GM12878 (cell line): Measurements from ENCODE around the gene TFAP2E. TPM values are rescaled to one million over a fixed set of nuclear protein-coding genes. Genes with fewer than 3 reads are reported as not detected.

Source experiments
- ATAC-seq: fragments of 200-7000 bp; cut with Tn5 transposase; 3 replicates; pipeline ENCODE4 v1.9.1; 2020; ENCODE audit warnings: mild to moderate bottlenecking, moderate library complexity
- BruUV-seq: library from RNA; stranded (reverse); fragments of 400-500 nt; replicated peaks from 2 replicates; lab custom pipeline; 2021; lab: Mats Ljungman, UMichigan
- CTCF ChIA-PET: fragments of 300-600 bp; sonication (Branson Sonifier 250); formaldehyde crosslinking; extraction: SDS; loops from one replicate; lab custom pipeline; 2021; ENCODE audit warnings: inconsistent platforms; lab: Yijun Ruan, JAX
- POLR2A ChIA-PET: fragments of 350-600 bp; formaldehyde crosslinking; extraction: SDS; loops from one replicate; lab custom pipeline; 2021; ENCODE audit warnings: inconsistent platforms; lab: Charles Lee
- RAD21 ChIA-PET: fragments of 300-600 bp; sonication (Branson Sonifier 250); formaldehyde crosslinking; loops from one replicate; lab custom pipeline; 2023; ENCODE audit warnings: antibody characterized with exemption; ENCODE audit not compliant: unreplicated experiment; lab: Charles Lee
- SMC1A ChIA-PET: fragments of 300-600 bp; sonication (Branson Sonifier 250); formaldehyde crosslinking; loops from one replicate; lab custom pipeline; 2023; ENCODE audit not compliant: unreplicated experiment, uncharacterized antibody; lab: Charles Lee
- DNase-seq: peaks from one replicate; pipeline ENCODE4 v3.0.0-alpha.2; 2011; ENCODE audit warnings: low read depth, low spot score
- FAIRE-seq: peaks from 3 replicates; lab custom pipeline; 2011; peaks lifted over from hg19 to GRCh38; lab: Jason Lieb, UNC
- H2AFZ ChIP-seq: 2 replicates; pipeline ENCODE4 v1.6.0; 2011; ENCODE audit warnings: low read depth, low read length, control low read depth; ENCODE audit not compliant: control insufficient read depth
- H3K27ac ChIP-seq: 2 replicates; pipeline ENCODE4 v1.5.1; 2011; ENCODE audit warnings: control low read depth; ENCODE audit not compliant: control insufficient read depth, insufficient read depth
- H3K27me3 ChIP-seq, 2 experiments: replicated peaks in 1 of 2; 2 replicates each; pipeline versions ENCODE4 v1.6.0 to v1.6.1; 2011; ENCODE audit warnings: low read length in 1 of 2; ENCODE audit not compliant: control insufficient read depth in 2 of 2, insufficient read depth in 2 of 2
- H3K36me3 ChIP-seq, 2 experiments: 2 replicates each; pipeline ENCODE4 v1.5.1; 2011; ENCODE audit warnings: low read length in 1 of 2; ENCODE audit not compliant: control insufficient read depth in 2 of 2, insufficient read depth in 2 of 2
- H3K4me1 ChIP-seq: 2 replicates; pipeline ENCODE4 v1.6.1; 2011; ENCODE audit warnings: mild to moderate bottlenecking, low read length, moderate library complexity, mixed read lengths; ENCODE audit not compliant: control insufficient read depth, insufficient read depth
- H3K4me2 ChIP-seq: 2 replicates; pipeline ENCODE4 v1.6.0; 2011; ENCODE audit warnings: control low read depth; ENCODE audit not compliant: control insufficient read depth, insufficient read depth
- H3K4me3 ChIP-seq: fragments of 200-600 bp; sonication (generic); 2 replicates; pipeline ENCODE4 v1.5.1; 2016
- H3K79me2 ChIP-seq: 2 replicates; pipeline ENCODE4 v1.6.0; 2011; ENCODE audit warnings: low read length; ENCODE audit not compliant: control insufficient read depth, insufficient read depth
- H3K9ac ChIP-seq: 2 replicates; pipeline ENCODE4 v1.8.0; 2011; ENCODE audit warnings: low read length, control low read depth, mixed read lengths; ENCODE audit not compliant: control insufficient read depth, insufficient read depth
- H3K9me3 ChIP-seq: replicated peaks from 3 replicates; pipeline ENCODE4 v1.5.1; 2011; ENCODE audit warnings: mild to moderate bottlenecking, low read length; ENCODE audit not compliant: control insufficient read depth, insufficient read depth
- H4K20me1 ChIP-seq: 2 replicates; pipeline ENCODE4 v1.6.0; 2011; ENCODE audit not compliant: control insufficient read depth, insufficient read depth
- CBX5 ChIP-seq: sonication (generic); IDR thresholded peaks from 2 replicates; pipeline ENCODE4 v1.6.1; 2016; ENCODE audit warnings: low read depth, moderate library complexity, mild to moderate bottlenecking, inconsistent platforms
- EGR1 ChIP-seq, 2 experiments: IDR thresholded peaks; 1 replicate in 1 of 2; 2 replicates in 1 of 2; pipeline ENCODE4 v1.6.1; 2011 to 2012; ENCODE audit warnings: low read depth in 2 of 2, low read length in 2 of 2, borderline replicate concordance in 1 of 2, mild to moderate bottlenecking in 1 of 2, moderate library complexity in 1 of 2
- NBN ChIP-seq: fragments of 450-650 bp; IDR thresholded peaks from 2 replicates; pipeline ENCODE4 v1.6.1; 2016
- RB1 ChIP-seq: fragments of 450-650 bp; formaldehyde crosslinking; IDR thresholded peaks from 2 replicates; pipeline ENCODE4 v1.6.1; 2017; ENCODE audit warnings: mild to moderate bottlenecking, borderline replicate concordance
- STAT1 ChIP-seq: fragments of 450-650 bp; conservative IDR thresholded peaks from 2 replicates; pipeline ENCODE4 v1.6.1; 2014; ENCODE audit warnings: antibody characterized with exemption, mild to moderate bottlenecking
- YY1 ChIP-seq: IDR thresholded peaks from 2 replicates; pipeline ENCODE4 v1.6.1; 2011; ENCODE audit warnings: low read depth, mild to moderate bottlenecking, low read length
- ZNF217 ChIP-seq: fragments of 450-650 bp; IDR thresholded peaks from 2 replicates; pipeline ENCODE4 v1.6.1; 2017; ENCODE audit warnings: antibody characterized with exemption, mild to moderate bottlenecking
- ZZZ3 ChIP-seq: IDR thresholded peaks from 2 replicates; pipeline ENCODE4 v1.6.1; 2011; ENCODE audit warnings: low read depth; ENCODE audit not compliant: control insufficient read depth, insufficient read length
- WGBS: methylation state at CpG from one replicate; pipeline ENCODE4 v1.1.6; 2016; ENCODE audit warnings: low lambda C conversion rate; ENCODE audit not compliant: insufficient replicate concordance, insufficient coverage; ENCODE audit errors: missing lambda C conversion rate; 5-methylcytosine and 5-hydroxymethylcytosine counted together
- in situ Hi-C: fragments of 300-500 bp; cut with MboI; formaldehyde crosslinking; loops from 9 replicates; pipeline ENCODE4 v1.14.3; 2018; ENCODE audit warnings: mixed read lengths
- intact Hi-C: fragments of 100-400 bp; cut with micrococcal nuclease; formaldehyde crosslinking; loops from one replicate; pipeline ENCODE4 v1.14.2; 2022; ENCODE audit not compliant: unreplicated experiment
- polyA plus RNA-seq, 11 experiments: library from polyadenylated mRNA; depleted of rRNA in 4 of 11; unstranded in 6 of 11; stranded (reverse) in 5 of 11; fragments of >200 nt; fragmentation: Nextera tagmentation in 4 of 11; fragmentation: Illumina TruSeq in 1 of 11; extraction: Ambion mirVana in 4 of 11; extraction: Trizol in 1 of 11; gene quantifications; 1 replicate in 1 of 11; 2 replicates in 10 of 11; pipeline versions ENCODE4 v1.2.1 to v1.2.3, GENCODE V29; 2011 to 2016; ENCODE audit warnings: inconsistent platforms in 2 of 11, missing spikeins in 2 of 11, low read depth in 1 of 11
- total RNA-seq, 4 experiments: library from RNA; depleted of rRNA in 3 of 4; stranded (reverse); fragments of >200 nt in 3 of 4; fragmentation: Illumina TruSeq in 1 of 4; extraction: Trizol in 1 of 4; gene quantifications; 2 replicates each; pipeline versions ENCODE4 v1.2.1 to v1.2.3, GENCODE V29; 2013 to 2021
- TF ChIP-seq, protein P1 (sequence below): IDR thresholded peaks from 2 replicates; pipeline ENCODE4 v1.6.1; 2011; ENCODE audit warnings: borderline replicate concordance, low read depth, mild to moderate bottlenecking, moderate library complexity, low read length; ENCODE audit not compliant: insufficient read depth, poor library complexity, severe bottlenecking
- TF ChIP-seq, protein P2 (sequence below): fragments of 450-650 bp; IDR thresholded peaks from 2 replicates; pipeline ENCODE4 v1.6.1; 2018; ENCODE audit warnings: borderline replicate concordance, mild to moderate bottlenecking; ENCODE audit not compliant: partially characterized antibody
- TF ChIP-seq, protein P3 (sequence below): fragments of 450-650 bp; IDR thresholded peaks from 2 replicates; pipeline ENCODE4 v1.6.1; 2017; ENCODE audit warnings: mild to moderate bottlenecking, low read depth, inconsistent platforms; ENCODE audit not compliant: poor library complexity, severe bottlenecking

Gene TFAP2E
- total and polyA plus RNA-seq, 10 of the 15 experiments (the other 5 are each of a cell fraction or from before 2014, with no cell fraction given): 0.10 to 1.1 (median 0.43) TPM

DNA sequence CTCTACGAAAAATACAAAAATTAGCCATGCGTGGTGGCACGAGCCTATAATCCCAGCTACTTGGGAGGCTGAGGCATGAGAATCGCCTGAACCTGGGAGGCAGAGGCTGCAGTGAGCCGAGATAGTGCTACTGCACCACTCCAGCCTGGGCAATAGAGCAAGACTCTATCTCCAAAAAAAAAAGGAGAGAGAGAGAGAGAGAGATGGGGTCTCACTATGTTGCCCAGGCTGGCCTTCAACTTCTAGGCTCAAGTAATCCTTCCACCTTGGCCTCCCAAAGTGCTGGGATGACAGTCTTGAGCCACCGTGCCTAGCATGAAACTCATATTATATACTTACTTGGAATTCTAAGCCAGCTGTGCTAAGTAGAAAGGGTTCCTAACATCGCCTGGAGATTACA is 38.5 kb downstream of the TFAP2E start:
- intact Hi-C loops: no loop called here
- peaks cover 9 to 39% of the 10 kb centered on the region in 2 experiments for H3K36me3 ChIP-seq
- H3K9me3 ChIP-seq: no peaks in the 10 kb centered on the region
- H3K4me1 ChIP-seq: peaks cover 7% of the 10 kb centered on the region; the same call in 1 of the 2 replicates
- no peak overlapping the region for H3K27ac ChIP-seq
- no peak overlapping the region for H3K4me2 ChIP-seq
- CTCF ChIA-PET: interaction anchor here (0.5 to 2.1 kb wide), 4 partner anchors 11 to 244 kb away, joined by 3 to 8 read pairs (median 4); no protein-coding TSS in a partner anchor
- BruUV-seq: no TSS peak
- ATAC-seq: no peak
- FAIRE-seq: no peak
- POLR2A ChIA-PET: no interaction called here
- TF ChIP-seq NBN: no peak
- TF ChIP-seq CBX5: no peak
- TF ChIP-seq, protein P1, sequence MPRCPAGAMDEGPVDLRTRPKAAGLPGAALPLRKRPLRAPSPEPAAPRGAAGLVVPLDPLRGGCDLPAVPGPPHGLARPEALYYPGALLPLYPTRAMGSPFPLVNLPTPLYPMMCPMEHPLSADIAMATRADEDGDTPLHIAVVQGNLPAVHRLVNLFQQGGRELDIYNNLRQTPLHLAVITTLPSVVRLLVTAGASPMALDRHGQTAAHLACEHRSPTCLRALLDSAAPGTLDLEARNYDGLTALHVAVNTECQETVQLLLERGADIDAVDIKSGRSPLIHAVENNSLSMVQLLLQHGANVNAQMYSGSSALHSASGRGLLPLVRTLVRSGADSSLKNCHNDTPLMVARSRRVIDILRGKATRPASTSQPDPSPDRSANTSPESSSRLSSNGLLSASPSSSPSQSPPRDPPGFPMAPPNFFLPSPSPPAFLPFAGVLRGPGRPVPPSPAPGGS: no peak
- TF ChIP-seq, protein P2, sequence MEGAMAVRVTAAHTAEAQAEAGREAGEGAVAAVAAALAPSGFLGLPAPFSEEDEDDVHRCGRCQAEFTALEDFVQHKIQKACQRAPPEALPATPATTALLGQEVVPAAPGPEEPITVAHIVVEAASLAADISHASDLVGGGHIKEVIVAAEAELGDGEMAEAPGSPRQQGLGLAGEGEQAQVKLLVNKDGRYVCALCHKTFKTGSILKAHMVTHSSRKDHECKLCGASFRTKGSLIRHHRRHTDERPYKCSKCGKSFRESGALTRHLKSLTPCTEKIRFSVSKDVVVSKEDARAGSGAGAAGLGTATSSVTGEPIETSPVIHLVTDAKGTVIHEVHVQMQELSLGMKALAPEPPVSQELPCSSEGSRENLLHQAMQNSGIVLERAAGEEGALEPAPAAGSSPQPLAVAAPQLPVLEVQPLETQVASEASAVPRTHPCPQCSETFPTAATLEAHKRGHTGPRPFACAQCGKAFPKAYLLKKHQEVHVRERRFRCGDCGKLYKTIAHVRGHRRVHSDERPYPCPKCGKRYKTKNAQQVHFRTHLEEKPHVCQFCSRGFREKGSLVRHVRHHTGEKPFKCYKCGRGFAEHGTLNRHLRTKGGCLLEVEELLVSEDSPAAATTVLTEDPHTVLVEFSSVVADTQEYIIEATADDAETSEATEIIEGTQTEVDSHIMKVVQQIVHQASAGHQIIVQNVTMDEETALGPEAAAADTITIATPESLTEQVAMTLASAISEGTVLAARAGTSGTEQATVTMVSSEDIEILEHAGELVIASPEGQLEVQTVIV: no peak
- TF ChIP-seq, protein P3, sequence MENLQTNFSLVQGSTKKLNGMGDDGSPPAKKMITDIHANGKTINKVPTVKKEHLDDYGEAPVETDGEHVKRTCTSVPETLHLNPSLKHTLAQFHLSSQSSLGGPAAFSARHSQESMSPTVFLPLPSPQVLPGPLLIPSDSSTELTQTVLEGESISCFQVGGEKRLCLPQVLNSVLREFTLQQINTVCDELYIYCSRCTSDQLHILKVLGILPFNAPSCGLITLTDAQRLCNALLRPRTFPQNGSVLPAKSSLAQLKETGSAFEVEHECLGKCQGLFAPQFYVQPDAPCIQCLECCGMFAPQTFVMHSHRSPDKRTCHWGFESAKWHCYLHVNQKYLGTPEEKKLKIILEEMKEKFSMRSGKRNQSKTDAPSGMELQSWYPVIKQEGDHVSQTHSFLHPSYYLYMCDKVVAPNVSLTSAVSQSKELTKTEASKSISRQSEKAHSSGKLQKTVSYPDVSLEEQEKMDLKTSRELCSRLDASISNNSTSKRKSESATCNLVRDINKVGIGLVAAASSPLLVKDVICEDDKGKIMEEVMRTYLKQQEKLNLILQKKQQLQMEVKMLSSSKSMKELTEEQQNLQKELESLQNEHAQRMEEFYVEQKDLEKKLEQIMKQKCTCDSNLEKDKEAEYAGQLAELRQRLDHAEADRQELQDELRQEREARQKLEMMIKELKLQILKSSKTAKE: no peak
- no peak for TF ChIP-seq ZZZ3
- TF ChIP-seq RB1: no peak
- no peak for TF ChIP-seq STAT1
- no peak for TF ChIP-seq EGR1 (IDR thresholded peaks at IDR 0.05; ENCODE audit: borderline replicate concordance in 1 of 2, low read depth in 2 of 2, low read length in 2 of 2)
- TF ChIP-seq YY1: no peak
- no peak for TF ChIP-seq ZNF217
- no peak overlapping the region for H3K9ac ChIP-seq
- no peak for DNase-seq
- H3K4me3 ChIP-seq: no peak overlapping the region
- no peaks in the 10 kb centered on the region for H3K27me3 ChIP-seq
- RAD21 ChIA-PET: no interaction called here
- SMC1A ChIA-PET: interaction anchor here (0.6 to 1.1 kb wide), 3 partner anchors 10 to 168 kb away, joined by 3 read pairs; no protein-coding TSS in a partner anchor
- H4K20me1 ChIP-seq: no peaks in the 10 kb centered on the region
- in situ Hi-C loops: no loop called here
- H3K79me2 ChIP-seq: peaks cover 1% of the 10 kb centered on the region
- 99% methylated on average over 7 of the region's 7 CpGs for WGBS
- no peak overlapping the region for H2AFZ ChIP-seq
